Hepatocyte (in vitro differentiated cells): ENCODE results near the gene BRINP3. TPM values are rescaled to one million over a fixed set of nuclear protein-coding genes. Genes with fewer than 3 reads are reported as not detected.
A peak's percentile ranks its signal among the peaks of the same experiment; 100 is the strongest.

ENCODE experiments used
- DNase-seq: peaks from one replicate; pipeline ENCODE4 v3.0.0-alpha.2; 2016; ENCODE audit warnings: low spot score
- H2AFZ ChIP-seq: fragments of 200-600 bp; sonication (generic); 2 replicates; pipeline ENCODE4 v1.6.0; 2016; ENCODE audit warnings: antibody characterized with exemption, mild to moderate bottlenecking
- H3K27ac ChIP-seq: fragments of 200-600 bp; sonication (generic); 2 replicates; pipeline ENCODE4 v1.5.1; 2016; ENCODE audit warnings: mild to moderate bottlenecking
- H3K27me3 ChIP-seq: fragments of 200-600 bp; sonication (generic); 2 replicates; pipeline ENCODE4 v1.6.1; 2016
- H3K36me3 ChIP-seq: fragments of 200-600 bp; sonication (generic); replicated peaks from 2 replicates; pipeline ENCODE4 v1.5.1; 2016; ENCODE audit warnings: low read depth; ENCODE audit not compliant: insufficient read depth
- H3K4me1 ChIP-seq: fragments of 200-600 bp; sonication (generic); 2 replicates; pipeline ENCODE4 v1.5.1; 2016; ENCODE audit warnings: mild to moderate bottlenecking, moderate library complexity; ENCODE audit not compliant: insufficient read depth
- H3K4me2 ChIP-seq: fragments of 200-600 bp; sonication (generic); 2 replicates; pipeline ENCODE4 v1.6.0; 2016
- H3K4me3 ChIP-seq: fragments of 200-600 bp; sonication (generic); 2 replicates; pipeline ENCODE4 v1.5.1; 2016; ENCODE audit warnings: mild to moderate bottlenecking
- H3K79me2 ChIP-seq: fragments of 200-600 bp; sonication (generic); 2 replicates; pipeline ENCODE4 v1.6.0; 2017; ENCODE audit warnings: mild to moderate bottlenecking
- H3K9me2 ChIP-seq: fragments of 200-600 bp; sonication (generic); replicated peaks from 2 replicates; pipeline ENCODE4 v1.6.0; 2017; ENCODE audit warnings: mild to moderate bottlenecking; ENCODE audit not compliant: insufficient read depth
- H3K9me3 ChIP-seq: fragments of 200-600 bp; sonication (generic); 2 replicates; pipeline ENCODE4 v1.5.1; 2016; ENCODE audit warnings: low read depth, mild to moderate bottlenecking
- H4K20me1 ChIP-seq: fragments of 200-600 bp; sonication (generic); 2 replicates; pipeline ENCODE4 v1.6.0; 2016; ENCODE audit warnings: mild to moderate bottlenecking; ENCODE audit not compliant: insufficient read depth, poor library complexity, severe bottlenecking
- EZH2 ChIP-seq: fragments of 200-600 bp; sonication (generic); IDR thresholded peaks from 2 replicates; pipeline ENCODE4 v1.6.1; 2016; ENCODE audit warnings: antibody characterized with exemption, mild to moderate bottlenecking, borderline replicate concordance
- EZH2phosphoT487 ChIP-seq: fragments of 200-600 bp; sonication (generic); IDR thresholded peaks from one replicate; pipeline ENCODE4 v1.6.1; 2018; ENCODE audit warnings: antibody characterized with exemption, mild to moderate bottlenecking, low read depth, moderate library complexity; ENCODE audit not compliant: unreplicated experiment, severe bottlenecking
- whole genome bisulfite sequencing: methylation state at CpG from one replicate; pipeline ENCODE4 v1.1.6; 2016; ENCODE audit warnings: low lambda C conversion rate; ENCODE audit errors: missing lambda C conversion rate; 5-methylcytosine and 5-hydroxymethylcytosine counted together
- polyA plus RNA-seq: library from polyadenylated mRNA; unstranded; fragments of >200 nt; fragmentation: Nextera tagmentation; extraction: Ambion mirVana; gene quantifications from 2 replicates; pipeline ENCODE4 v1.2.1, GENCODE V29; 2016
- total RNA-seq: library from RNA; depleted of rRNA; stranded (reverse); fragments of >200 nt; gene quantifications from 2 replicates; pipeline ENCODE4 v1.2.3, GENCODE V29; 2014
- TF ChIP-seq, protein P1 (sequence below): fragments of 200-600 bp; sonication (generic); IDR thresholded peaks from 2 replicates; pipeline ENCODE4 v1.5.1; 2016; ENCODE audit warnings: antibody characterized with exemption, mild to moderate bottlenecking; ENCODE audit not compliant: poor library complexity

BRINP3 gene
- total and polyA plus RNA-seq, 2 experiments from 2014 or later, result 15.3 to 37.9 TPM

DNA sequence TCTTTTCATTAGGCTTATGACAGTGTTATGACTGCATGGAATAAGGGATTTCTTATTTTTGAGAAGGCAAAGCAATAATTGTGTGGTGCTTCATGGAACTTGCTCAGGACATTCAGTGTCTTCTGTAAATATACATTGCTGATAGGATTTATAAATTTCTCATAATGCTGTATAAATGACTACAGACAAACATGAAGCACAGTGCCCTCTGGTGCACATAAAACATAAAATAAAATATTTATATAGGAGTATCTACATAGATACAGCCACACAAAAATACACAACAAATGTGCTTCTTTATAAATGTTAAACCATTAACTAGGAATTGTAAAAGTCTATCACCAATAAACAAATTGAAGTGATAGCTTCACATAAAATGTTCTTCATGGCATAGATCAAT lies 24.1 kb downstream of the BRINP3 start:
- no peak overlapping the region for H3K4me3 ChIP-seq
- no peaks in the 10 kb centered on the region for H4K20me1 ChIP-seq
- DNase-seq, result no peak
- H3K4me2 ChIP-seq, result no peak overlapping the region
- no peak for TF ChIP-seq EZH2
- TF ChIP-seq, protein P1, sequence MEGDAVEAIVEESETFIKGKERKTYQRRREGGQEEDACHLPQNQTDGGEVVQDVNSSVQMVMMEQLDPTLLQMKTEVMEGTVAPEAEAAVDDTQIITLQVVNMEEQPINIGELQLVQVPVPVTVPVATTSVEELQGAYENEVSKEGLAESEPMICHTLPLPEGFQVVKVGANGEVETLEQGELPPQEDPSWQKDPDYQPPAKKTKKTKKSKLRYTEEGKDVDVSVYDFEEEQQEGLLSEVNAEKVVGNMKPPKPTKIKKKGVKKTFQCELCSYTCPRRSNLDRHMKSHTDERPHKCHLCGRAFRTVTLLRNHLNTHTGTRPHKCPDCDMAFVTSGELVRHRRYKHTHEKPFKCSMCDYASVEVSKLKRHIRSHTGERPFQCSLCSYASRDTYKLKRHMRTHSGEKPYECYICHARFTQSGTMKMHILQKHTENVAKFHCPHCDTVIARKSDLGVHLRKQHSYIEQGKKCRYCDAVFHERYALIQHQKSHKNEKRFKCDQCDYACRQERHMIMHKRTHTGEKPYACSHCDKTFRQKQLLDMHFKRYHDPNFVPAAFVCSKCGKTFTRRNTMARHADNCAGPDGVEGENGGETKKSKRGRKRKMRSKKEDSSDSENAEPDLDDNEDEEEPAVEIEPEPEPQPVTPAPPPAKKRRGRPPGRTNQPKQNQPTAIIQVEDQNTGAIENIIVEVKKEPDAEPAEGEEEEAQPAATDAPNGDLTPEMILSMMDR, result peak; percentile 26
- H2AFZ ChIP-seq, result no peak overlapping the region
- no peak overlapping the region for H3K27ac ChIP-seq
- H3K36me3 ChIP-seq, result no peaks in the 10 kb centered on the region
- no peaks in the 10 kb centered on the region for H3K27me3 ChIP-seq
- H3K9me3 ChIP-seq, result no peaks in the 10 kb centered on the region
- no peaks in the 10 kb centered on the region for H3K79me2 ChIP-seq
- H3K4me1 ChIP-seq, result no peaks in the 10 kb centered on the region
- no peaks in the 10 kb centered on the region for H3K9me2 ChIP-seq

DNA sequence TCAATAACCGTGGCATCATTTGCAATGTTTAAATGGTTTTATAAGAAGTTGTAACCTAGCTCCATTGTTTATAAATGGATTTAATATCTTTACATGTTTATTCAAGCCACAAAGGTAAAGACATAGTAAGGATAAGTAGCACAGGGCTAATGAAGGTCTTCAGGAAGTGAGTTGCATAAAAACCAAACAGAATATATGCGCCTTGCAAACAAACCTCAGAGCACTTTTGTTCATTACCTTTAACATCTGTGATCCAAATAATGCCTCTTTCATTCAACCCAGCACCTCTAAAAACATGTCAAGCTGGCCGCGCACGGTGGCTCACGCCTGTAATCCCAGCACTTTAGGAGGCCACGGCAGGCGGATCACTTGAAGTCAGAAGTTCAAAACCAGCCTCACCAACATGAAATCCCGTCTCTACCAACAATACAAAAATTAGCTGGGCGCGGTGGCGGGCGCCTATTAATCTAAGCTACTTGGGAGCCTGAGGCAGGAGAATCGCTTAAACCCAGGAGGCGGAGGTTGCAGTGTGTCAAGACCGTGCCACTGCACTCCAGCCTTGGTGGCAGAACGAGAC lies 25.3 kb downstream of the BRINP3 start:
- no peaks in the 10 kb centered on the region for H3K36me3 ChIP-seq
- TF ChIP-seq EZH2phosphoT487 (no peak), EZH2 (no peak)
- TF ChIP-seq, protein P1, result no peak
- no peak overlapping the region for H3K27ac ChIP-seq
- H3K27me3 ChIP-seq, result no peaks in the 10 kb centered on the region
- 85% methylated on average over 17 of the region's 17 CpGs for WGBS
- no peaks in the 10 kb centered on the region for H4K20me1 ChIP-seq
- no peak for DNase-seq
- no peaks in the 10 kb centered on the region for H3K9me3 ChIP-seq
- H3K4me2 ChIP-seq, result no peak overlapping the region
- no peaks in the 10 kb centered on the region for H3K4me1 ChIP-seq
- no peaks in the 10 kb centered on the region for H3K9me2 ChIP-seq
- H3K79me2 ChIP-seq, result no peaks in the 10 kb centered on the region
- H3K4me3 ChIP-seq, result no peak overlapping the region
- H2AFZ ChIP-seq, result no peak overlapping the region

DNA sequence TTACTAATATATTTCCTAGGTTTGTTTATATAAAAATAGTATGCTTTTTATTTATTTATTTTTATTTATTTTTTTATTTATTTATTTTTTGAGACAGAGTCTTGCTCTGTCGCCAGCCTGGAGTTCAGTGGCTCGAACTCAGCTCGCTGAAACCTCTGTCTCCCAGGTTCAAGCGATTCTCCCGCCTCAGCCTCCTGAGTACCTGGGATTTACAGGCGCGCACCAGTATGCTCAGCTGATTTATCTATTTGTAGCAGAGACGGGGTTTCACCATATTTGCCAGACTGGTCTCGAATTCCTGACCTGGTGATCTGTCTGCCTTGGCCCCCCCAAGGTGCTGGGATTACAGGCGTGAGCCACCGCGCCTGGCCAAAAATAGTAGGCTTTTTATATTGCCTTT lies 33.2 kb downstream of the BRINP3 start:
- Histone ChIP-seq H3K4me1 (no peaks in the 10 kb centered on the region), H2AFZ (no peak overlapping the region), H3K4me2 (no peak overlapping the region), H3K9me3 (no peaks in the 10 kb centered on the region), H3K4me3 (no peak overlapping the region), H4K20me1 (no peaks in the 10 kb centered on the region), H3K27ac (no peak overlapping the region), H3K27me3 (no peaks in the 10 kb centered on the region), H3K36me3 (no peaks in the 10 kb centered on the region), H3K9me2 (no peaks in the 10 kb centered on the region), H3K79me2 (no peaks in the 10 kb centered on the region)
- DNase-seq, result no peak
- TF ChIP-seq, protein P1, result no peak
- no peak for TF ChIP-seq EZH2
- 98% methylated on average over 12 of the region's 12 CpGs for WGBS

DNA sequence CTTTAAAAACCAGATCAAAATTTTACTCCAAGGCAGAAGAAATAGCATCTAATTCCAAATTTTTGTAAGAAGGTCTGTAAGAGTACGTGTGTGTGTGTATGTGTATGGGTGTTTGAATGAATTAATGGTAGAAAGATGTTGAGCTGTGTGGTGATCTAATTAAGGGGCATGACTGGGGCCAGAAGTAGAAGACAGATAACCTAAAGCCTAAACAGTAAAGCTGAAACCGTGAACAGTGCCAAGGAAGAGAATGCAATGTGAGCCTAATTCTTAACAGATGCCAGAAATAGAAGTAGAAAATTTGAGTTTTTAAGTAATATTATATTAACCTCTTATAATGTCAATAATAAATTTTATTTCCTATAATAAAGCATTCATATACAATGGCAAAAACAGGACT lies 38.2 kb downstream of the BRINP3 start:
- Histone ChIP-seq H3K9me2 (no peaks in the 10 kb centered on the region), H3K27me3 (no peaks in the 10 kb centered on the region), H3K4me3 (no peak overlapping the region), H3K36me3 (no peaks in the 10 kb centered on the region), H3K27ac (no peak overlapping the region), H3K79me2 (no peaks in the 10 kb centered on the region), H4K20me1 (no peaks in the 10 kb centered on the region), H3K4me2 (no peak overlapping the region), H3K4me1 (no peaks in the 10 kb centered on the region), H2AFZ (no peak overlapping the region), H3K9me3 (no peaks in the 10 kb centered on the region)
- 64% methylated on average over 2 of the region's 2 CpGs for WGBS
- TF ChIP-seq EZH2 (no peak), EZH2phosphoT487 (no peak)
- TF ChIP-seq, protein P1, result no peak
- DNase-seq, result no peak
